Activated CD8-positive, alpha-beta memory T cell treated with anti-CD3 and anti-CD28 coated beads, Interleukin-2, amount 50 U/mL, for 1 hour (primary cell): Measurements from ENCODE around the gene CD247.
"Not testable (repeated sequence)": the region's sequence is repeated elsewhere in the genome, so short reads cannot be mapped to it uniquely, and the experiment has no call there.

Experiments
- DNase-seq: peaks from one replicate; pipeline ENCODE4 v3.0.0-alpha.2; 2020; ENCODE audit errors: extremely low read depth

The CD247 gene

GRCh38 chr1:167518331-167518700 lies at the start of gene CD247:
CD247 (minus strand) TSS chr1:167518529; CDS start chr1:167518465, 64 bp downstream.
- peak; percentile 56 for DNase-seq

GRCh38 chr1:167567663-167568062 lies 49.3 kb upstream of the CD247 start:
- no peak for DNase-seq

- DNase-seq, result no peak
These were observed 48.4 kb upstream of the CD247 start for GRCh38 chr1:167566766-167567165.

GRCh38 chr1:167565922-167566321 lies 47.6 kb upstream of the CD247 start:
- DNase-seq, result no peak

- no peak for DNase-seq
These were observed 46.4 kb upstream of the CD247 start for GRCh38 chr1:167564612-167565270.

GRCh38 chr1:167563579-167564246 lies 45.4 kb upstream of the CD247 start:
- no peak for DNase-seq

GRCh38 chr1:167562702-167563101 lies 44.4 kb upstream of the CD247 start:
- DNase-seq, result no peak

GRCh38 chr1:167561753-167562152 lies 43.4 kb upstream of the CD247 start:
- no peak for DNase-seq

- DNase-seq, result no peak
These were observed 37.8 kb upstream of the CD247 start for GRCh38 chr1:167555971-167556714.

GRCh38 chr1:167555072-167555471 lies 36.7 kb upstream of the CD247 start:
- DNase-seq, result not testable (repeated sequence)

- DNase-seq, result no peak
These were observed 35.9 kb upstream of the CD247 start for GRCh38 chr1:167554028-167554779.

- peak; percentile 53 for DNase-seq
These were observed 35.1 kb upstream of the CD247 start, which contains the start of gene CREG1 for GRCh38 chr1:167553136-167554027. CREG1 (minus strand) TSS chr1:167553762.

GRCh38 chr1:167551362-167551761 lies 33.0 kb upstream of the CD247 start:
- no peak for DNase-seq

- DNase-seq, result no peak
These were observed 30.0 kb upstream of the CD247 start for GRCh38 chr1:167548059-167548932.

GRCh38 chr1:167546935-167547334 lies 28.6 kb upstream of the CD247 start:
- no peak for DNase-seq

- DNase-seq, result no peak
These were observed 27.0 kb upstream of the CD247 start for GRCh38 chr1:167545349-167545748.

GRCh38 chr1:167544447-167545093 lies 26.2 kb upstream of the CD247 start:
- DNase-seq, result no peak

GRCh38 chr1:167543199-167543990 lies 25.1 kb upstream of the CD247 start:
- DNase-seq, result no peak
